IMR-90 (cell line): ENCODE data around the gene HRH1. TPM values are rescaled to one million over a fixed set of nuclear protein-coding genes. Genes with fewer than 3 reads are reported as not detected.

Experiments used
- ATAC-seq: fragments of 200-7000 bp; cut with Tn5 transposase; 2 replicates; pipeline ENCODE4 v1.9.1; 2020; ENCODE audit warnings: low read depth, mild to moderate bottlenecking, moderate library complexity
- BruUV-seq: library from RNA; stranded (reverse); fragments of 400-500 nt; replicated peaks from 2 replicates; lab custom pipeline; 2021; lab: Mats Ljungman, UMichigan
- CTCF ChIA-PET: fragments of 300-600 bp; formaldehyde crosslinking; extraction: SDS; loops from one replicate; lab custom pipeline; 2021; ENCODE audit warnings: antibody characterized with exemption; lab: Yijun Ruan, JAX
- POLR2A ChIA-PET: fragments of 300-600 bp; sonication (Branson Sonifier 250); formaldehyde crosslinking; loops from one replicate; lab custom pipeline; 2022; ENCODE audit warnings: antibody characterized with exemption; ENCODE audit not compliant: unreplicated experiment; lab: Charles Lee
- DNase-seq: peaks from one replicate; pipeline ENCODE4 v3.0.0; 2013
- H2AFZ ChIP-seq: replicated peaks from 2 replicates; pipeline ENCODE3; 2013; ENCODE audit warnings: low read length, mild to moderate bottlenecking; ENCODE audit not compliant: poor library complexity
- H2AK5ac ChIP-seq: 2 replicates; pipeline ENCODE4 v1.6.1; 2013; ENCODE audit warnings: low read depth, low read length, inconsistent platforms
- H2AK9ac ChIP-seq: replicated peaks from 2 replicates; pipeline ENCODE3; 2013; ENCODE audit warnings: mild to moderate bottlenecking, low read depth, low read length, moderate library complexity; ENCODE audit not compliant: poor library complexity
- H2BK120ac ChIP-seq: 2 replicates; pipeline ENCODE4 v1.6.1; 2013; ENCODE audit warnings: low read depth, low read length, inconsistent platforms
- H2BK15ac ChIP-seq: 3 replicates; pipeline ENCODE4 v1.6.1; 2013; ENCODE audit warnings: low read depth, low read length, inconsistent platforms
- H2BK20ac ChIP-seq: 2 replicates; pipeline ENCODE4 v1.6.1; 2013; ENCODE audit warnings: low read depth, mild to moderate bottlenecking, inconsistent platforms, low read length, moderate library complexity
- H2BK5ac ChIP-seq: 2 replicates; pipeline ENCODE4 v1.6.1; 2013; ENCODE audit warnings: mild to moderate bottlenecking, low read depth, low read length, inconsistent platforms; ENCODE audit not compliant: poor library complexity, severe bottlenecking
- H3K14ac ChIP-seq: replicated peaks from 2 replicates; pipeline ENCODE4 v1.6.1; 2013; ENCODE audit warnings: low read depth, low read length, inconsistent platforms
- H3K18ac ChIP-seq: 2 replicates; pipeline ENCODE4 v1.6.1; 2013; ENCODE audit warnings: low read depth, low read length, control low read depth
- H3K23ac ChIP-seq: 2 replicates; pipeline ENCODE4 v1.6.1; 2013; ENCODE audit warnings: low read depth, low read length, inconsistent platforms
- H3K27ac ChIP-seq: 2 replicates; pipeline ENCODE4 v1.5.1; 2013; ENCODE audit warnings: mild to moderate bottlenecking, control low read depth, low read length; ENCODE audit not compliant: insufficient read depth
- H3K27me3 ChIP-seq: 2 replicates; pipeline ENCODE4 v1.6.1; 2013; ENCODE audit warnings: low read length; ENCODE audit not compliant: control insufficient read depth, insufficient read depth
- H3K36me3 ChIP-seq: 2 replicates; pipeline ENCODE4 v1.6.1; 2013; ENCODE audit warnings: low read length, mixed read lengths; ENCODE audit not compliant: control insufficient read depth, insufficient read depth
- H3K4ac ChIP-seq: 2 replicates; pipeline ENCODE4 v1.6.1; 2013; ENCODE audit warnings: low read depth, low read length, inconsistent platforms
- H3K4me1 ChIP-seq: 2 replicates; pipeline ENCODE4 v1.6.1; 2013; ENCODE audit warnings: low read length, mixed read lengths; ENCODE audit not compliant: control insufficient read depth, insufficient read depth
- H3K4me2 ChIP-seq: 2 replicates; pipeline ENCODE4 v1.6.1; 2013; ENCODE audit warnings: low read depth, mild to moderate bottlenecking, control low read depth, low read length, moderate library complexity
- H3K4me3 ChIP-seq: 2 replicates; pipeline ENCODE4 v1.5.1; 2013; ENCODE audit warnings: low read depth, mild to moderate bottlenecking, control low read depth, low read length, moderate library complexity; ENCODE audit not compliant: insufficient read depth
- H3K56ac ChIP-seq: 2 replicates; pipeline ENCODE4 v1.6.1; 2013; ENCODE audit warnings: low read length, inconsistent platforms; ENCODE audit not compliant: insufficient read depth; ENCODE audit errors: extremely low read depth
- H3K79me1 ChIP-seq, 2 experiments: 2 replicates each; pipeline ENCODE4 v1.6.1; 2013; ENCODE audit warnings: low read length in 2 of 2, inconsistent platforms in 1 of 2, low read depth in 1 of 2
- H3K9ac ChIP-seq: 2 replicates; pipeline ENCODE4 v1.6.1; 2013; ENCODE audit warnings: low read depth, low read length, control low read depth
- H3K9me1 ChIP-seq: 2 replicates; pipeline ENCODE4 v1.6.1; 2013; ENCODE audit warnings: low read length, inconsistent platforms; ENCODE audit not compliant: insufficient read depth
- H3K9me3 ChIP-seq: 2 replicates; pipeline ENCODE4 v1.6.1; 2013; ENCODE audit warnings: low read length; ENCODE audit not compliant: control insufficient read depth, insufficient read depth
- H4K20me1 ChIP-seq: 2 replicates; pipeline ENCODE4 v1.6.1; 2013; ENCODE audit warnings: low read length, inconsistent platforms; ENCODE audit not compliant: insufficient read depth
- H4K5ac ChIP-seq: 2 replicates; pipeline ENCODE4 v1.6.1; 2013; ENCODE audit warnings: mild to moderate bottlenecking, low read depth, low read length, control low read depth
- H4K8ac ChIP-seq, 2 experiments: 2 replicates each; pipeline ENCODE4 v1.6.1; 2013; ENCODE audit warnings: low read depth in 2 of 2, low read length in 2 of 2, control low read depth in 1 of 2, inconsistent platforms in 1 of 2
- H4K91ac ChIP-seq: 2 replicates; pipeline ENCODE4 v1.6.1; 2013; ENCODE audit warnings: low read depth, low read length, inconsistent platforms; ENCODE audit not compliant: insufficient read depth
- BHLHE40 ChIP-seq: fragments of 150-350 bp; IDR thresholded peaks from 2 replicates; pipeline ENCODE4 v1.6.1; 2016; ENCODE audit warnings: mild to moderate bottlenecking, low read depth, low read length
- CEBPB ChIP-seq: IDR thresholded peaks from 2 replicates; pipeline ENCODE4 v1.6.1; 2012; ENCODE audit warnings: low read depth, low read length, improper control_type of control experiment
- CHD1 ChIP-seq: IDR thresholded peaks from 2 replicates; pipeline ENCODE4 v1.6.1; 2012; ENCODE audit warnings: low read depth, low read length, improper control_type of control experiment
- FOS ChIP-seq: fragments of 150-350 bp; IDR thresholded peaks from 2 replicates; pipeline ENCODE4 v1.6.1; 2016; ENCODE audit warnings: low read depth, low read length
- MAFK ChIP-seq: IDR thresholded peaks from 2 replicates; pipeline ENCODE4 v1.6.1; 2012; ENCODE audit warnings: low read depth, low read length, improper control_type of control experiment
- MAZ ChIP-seq: IDR thresholded peaks from 2 replicates; pipeline ENCODE4 v1.6.1; 2012; ENCODE audit warnings: low read depth, mild to moderate bottlenecking, low read length, improper control_type of control experiment, moderate library complexity, borderline replicate concordance
- MXI1 ChIP-seq: IDR thresholded peaks from 2 replicates; pipeline ENCODE4 v1.6.1; 2012; ENCODE audit warnings: low read depth, mild to moderate bottlenecking, low read length, moderate library complexity, borderline replicate concordance
- NFE2L2 ChIP-seq: fragments of 150-350 bp; IDR thresholded peaks from 2 replicates; pipeline ENCODE4 v1.6.1; 2016; ENCODE audit warnings: low read depth, mild to moderate bottlenecking, low read length
- POLR2A ChIP-seq: IDR thresholded peaks from 2 replicates; pipeline ENCODE4 v1.6.1; 2012; ENCODE audit warnings: mild to moderate bottlenecking, low read depth, low read length
- RAD21 ChIP-seq: IDR thresholded peaks from 2 replicates; pipeline ENCODE4 v1.6.1; 2012; ENCODE audit warnings: low read length, improper control_type of control experiment
- RCOR1 ChIP-seq: IDR thresholded peaks from 2 replicates; pipeline ENCODE4 v1.6.1; 2012; ENCODE audit warnings: mild to moderate bottlenecking, low read length, improper control_type of control experiment; ENCODE audit not compliant: insufficient replicate concordance
- RFX5 ChIP-seq: IDR thresholded peaks from 2 replicates; pipeline ENCODE4 v1.8.0; 2012; ENCODE audit warnings: low read depth, mild to moderate bottlenecking, low read length, moderate library complexity
- SMC3 ChIP-seq: fragments of 150-350 bp; IDR thresholded peaks from 2 replicates; pipeline ENCODE4 v1.6.1; 2016; ENCODE audit warnings: low read depth, mild to moderate bottlenecking, antibody characterized with exemption, low read length, moderate library complexity
- dilution Hi-C: fragments of 300-500 bp; cut with HindIII; formaldehyde crosslinking; loops from one replicate; pipeline ENCODE4 v1.14.3; 2018; ENCODE audit warnings: low sequenced_read_pairs; ENCODE audit not compliant: unreplicated experiment
- in situ Hi-C: fragments of 300-500 bp; cut with MboI; formaldehyde crosslinking; loops from 3 replicates; pipeline ENCODE4 v1.14.3; 2019; ENCODE audit warnings: low sequenced_read_pairs, inconsistent platforms, mixed read lengths
- intact Hi-C: fragments of 100-400 bp; cut with micrococcal nuclease; formaldehyde crosslinking; loops from 2 replicates; pipeline ENCODE4 v1.10.0; 2022
- polyA plus RNA-seq, 3 experiments: library from polyadenylated mRNA; depleted of rRNA; stranded (reverse); fragments of >200 nt; gene quantifications; 2 replicates each; pipeline ENCODE4 v1.2.3, GENCODE V29; 2012; ENCODE audit warnings: low replicate concordance in 1 of 3
- total RNA-seq: library from RNA; depleted of rRNA; stranded (reverse); fragments of >200 nt; gene quantifications from 2 replicates; pipeline ENCODE4 v1.2.3, GENCODE V29; 2012
- TF ChIP-seq, protein P1 (sequence below): fragments of 150-350 bp; IDR thresholded peaks from 2 replicates; pipeline ENCODE4 v1.6.1; 2017; ENCODE audit warnings: mild to moderate bottlenecking, antibody characterized with exemption, low read length, low read depth
- TF ChIP-seq, protein P2 (sequence below): conservative IDR thresholded peaks from 2 replicates; pipeline ENCODE4 v1.5.1; 2012; ENCODE audit warnings: mild to moderate bottlenecking, low read depth, low read length, improper control_type of control experiment
- TF ChIP-seq, protein P3 (sequence below): fragments of 150-350 bp; IDR thresholded peaks from 2 replicates; pipeline ENCODE4 v1.6.1; 2016; ENCODE audit warnings: low read depth, mild to moderate bottlenecking, low read length, moderate library complexity, borderline replicate concordance

The HRH1 gene
- total and polyA plus RNA-seq, 2 of the 4 experiments (the other 2 are of a cell fraction) = 7.6 to 16.1 TPM

DNA sequence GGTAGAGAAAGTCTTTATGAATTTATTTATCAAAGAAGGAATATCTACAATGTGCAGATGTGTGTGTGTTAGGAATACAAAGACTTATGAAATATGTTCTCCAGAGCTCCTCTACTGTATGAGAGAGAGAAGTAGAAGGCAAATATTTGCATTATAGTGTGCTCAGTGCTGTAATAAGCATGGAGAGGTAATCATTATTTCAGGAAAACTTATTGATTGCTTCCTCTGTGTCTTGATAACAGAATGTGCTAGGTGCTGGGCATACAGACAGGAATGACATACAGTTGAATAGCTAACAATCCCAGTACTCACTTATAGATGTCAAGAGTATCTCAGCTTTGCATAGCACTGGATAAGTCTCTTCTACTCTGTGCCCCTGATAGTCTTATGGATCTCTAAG lies 148.2 kb downstream of the HRH1 start:
- TF ChIP-seq SMC3 (no peak), RAD21 (no peak), POLR2A (no peak), BHLHE40 (no peak), RFX5 (no peak), MAZ (no peak), RCOR1 (no peak), CHD1 (no peak), MXI1 (no peak), CEBPB (no peak), MAFK (no peak), FOS (no peak), NFE2L2 (no peak)
- TF ChIP-seq, protein P1, sequence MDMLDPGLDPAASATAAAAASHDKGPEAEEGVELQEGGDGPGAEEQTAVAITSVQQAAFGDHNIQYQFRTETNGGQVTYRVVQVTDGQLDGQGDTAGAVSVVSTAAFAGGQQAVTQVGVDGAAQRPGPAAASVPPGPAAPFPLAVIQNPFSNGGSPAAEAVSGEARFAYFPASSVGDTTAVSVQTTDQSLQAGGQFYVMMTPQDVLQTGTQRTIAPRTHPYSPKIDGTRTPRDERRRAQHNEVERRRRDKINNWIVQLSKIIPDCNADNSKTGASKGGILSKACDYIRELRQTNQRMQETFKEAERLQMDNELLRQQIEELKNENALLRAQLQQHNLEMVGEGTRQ = no peak
- TF ChIP-seq, protein P2, sequence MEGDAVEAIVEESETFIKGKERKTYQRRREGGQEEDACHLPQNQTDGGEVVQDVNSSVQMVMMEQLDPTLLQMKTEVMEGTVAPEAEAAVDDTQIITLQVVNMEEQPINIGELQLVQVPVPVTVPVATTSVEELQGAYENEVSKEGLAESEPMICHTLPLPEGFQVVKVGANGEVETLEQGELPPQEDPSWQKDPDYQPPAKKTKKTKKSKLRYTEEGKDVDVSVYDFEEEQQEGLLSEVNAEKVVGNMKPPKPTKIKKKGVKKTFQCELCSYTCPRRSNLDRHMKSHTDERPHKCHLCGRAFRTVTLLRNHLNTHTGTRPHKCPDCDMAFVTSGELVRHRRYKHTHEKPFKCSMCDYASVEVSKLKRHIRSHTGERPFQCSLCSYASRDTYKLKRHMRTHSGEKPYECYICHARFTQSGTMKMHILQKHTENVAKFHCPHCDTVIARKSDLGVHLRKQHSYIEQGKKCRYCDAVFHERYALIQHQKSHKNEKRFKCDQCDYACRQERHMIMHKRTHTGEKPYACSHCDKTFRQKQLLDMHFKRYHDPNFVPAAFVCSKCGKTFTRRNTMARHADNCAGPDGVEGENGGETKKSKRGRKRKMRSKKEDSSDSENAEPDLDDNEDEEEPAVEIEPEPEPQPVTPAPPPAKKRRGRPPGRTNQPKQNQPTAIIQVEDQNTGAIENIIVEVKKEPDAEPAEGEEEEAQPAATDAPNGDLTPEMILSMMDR = no peak
- TF ChIP-seq, protein P3, sequence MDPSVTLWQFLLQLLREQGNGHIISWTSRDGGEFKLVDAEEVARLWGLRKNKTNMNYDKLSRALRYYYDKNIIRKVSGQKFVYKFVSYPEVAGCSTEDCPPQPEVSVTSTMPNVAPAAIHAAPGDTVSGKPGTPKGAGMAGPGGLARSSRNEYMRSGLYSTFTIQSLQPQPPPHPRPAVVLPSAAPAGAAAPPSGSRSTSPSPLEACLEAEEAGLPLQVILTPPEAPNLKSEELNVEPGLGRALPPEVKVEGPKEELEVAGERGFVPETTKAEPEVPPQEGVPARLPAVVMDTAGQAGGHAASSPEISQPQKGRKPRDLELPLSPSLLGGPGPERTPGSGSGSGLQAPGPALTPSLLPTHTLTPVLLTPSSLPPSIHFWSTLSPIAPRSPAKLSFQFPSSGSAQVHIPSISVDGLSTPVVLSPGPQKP = no peak
- Histone ChIP-seq H3K14ac (no peak overlapping the region), H3K27ac (no peak overlapping the region), H3K9ac (no peak overlapping the region), H3K4ac (no peak overlapping the region), H2BK120ac (no peak overlapping the region), H3K4me3 (no peak overlapping the region), H4K5ac (no peak overlapping the region), H3K56ac (no peak overlapping the region), H3K9me3 (no peaks in the 10 kb centered on the region), H3K4me1 (peaks cover 5% of the 10 kb centered on the region; the same call in 1 of the 2 replicates), H4K91ac (no peak overlapping the region), H3K27me3 (no peaks in the 10 kb centered on the region), H2AK9ac (no peak overlapping the region), H2BK20ac (no peak overlapping the region), H3K36me3 (peaks cover 21% of the 10 kb centered on the region), H3K79me1 (peaks cover 14 to 40% of the 10 kb centered on the region in 2 experiments), H3K9me1 (peaks cover 11% of the 10 kb centered on the region; the same call in 1 of the 2 replicates), H3K23ac (no peak overlapping the region), H2BK15ac (no peak overlapping the region), H3K4me2 (no peak overlapping the region), H2AFZ (no peak overlapping the region), H2BK5ac (no peak overlapping the region), H2AK5ac (no peak overlapping the region), H4K8ac (no peak overlapping the region), H3K18ac (no peak overlapping the region), H4K20me1 (no peaks in the 10 kb centered on the region)
- intact Hi-C loops (no loop called here), in situ Hi-C loops (no loop called here), dilution Hi-C loops (no loop called here)
- POLR2A ChIA-PET = interaction anchor here (0.6 kb wide), 1 partner anchor 88 kb away, joined by 3 read pairs; no protein-coding TSS in a partner anchor
- BruUV-seq = no TSS peak
- CTCF ChIA-PET = no interaction called here
- DNase-seq (no peak), ATAC-seq (no peak)
